ENCODE results near the gene TSHZ2.

GRCh38 chr20:53274365-53274764 is 302.2 kb downstream of the TSHZ2 start:
- TF ChIP-seq POLR2A (IDR thresholded peaks at IDR 0.05; ENCODE audit: low read depth, low read length), result no peak
- TF ChIP-seq POLR2AphosphoS5 (IDR thresholded peaks at IDR 0.05; ENCODE audit: low read depth, low read length), result no peak
- TF ChIP-seq TAF1 (IDR thresholded peaks at IDR 0.05; ENCODE audit: borderline replicate concordance, low read depth, low read length), result no peak

Measured in GM12892 (cell line).